ENCODE results near the gene COL9A3. TPM values are rescaled to one million over a fixed set of nuclear protein-coding genes. Genes with fewer than 3 reads are reported as not detected.

The COL9A3 gene
- total RNA-seq, 4 donors from 2014 or later: 13.4 to 22.9 (median 18.4) TPM

GRCh38 chr20:62793757-62794006, 23.2 kb upstream of the COL9A3 start:
- Histone ChIP-seq H3K27ac (replicated peaks in 1 of 4) (peak overlapping the region; percentile 89 to 97 (median 92)), H3K36me3 (peaks cover 0 to 12% (median 9%) of the 10 kb centered on the region in 4 donors), H3K9me3 (no peaks in the 10 kb centered on the region), H3K27me3 (no peaks in the 10 kb centered on the region), H3K4me1 (peaks cover 13 to 53% (median 42%) of the 10 kb centered on the region in 4 donors), H3K4me3 (peak overlapping the region; percentile 58 to 82 (median 76))
- no peak for TF ChIP-seq POLR2AphosphoS5 (IDR thresholded peaks at IDR 0.05)
- no peak for TF ChIP-seq POLR2A (IDR thresholded peaks at IDR 0.05; ENCODE audit: low read depth)
- TF ChIP-seq, protein P1, sequence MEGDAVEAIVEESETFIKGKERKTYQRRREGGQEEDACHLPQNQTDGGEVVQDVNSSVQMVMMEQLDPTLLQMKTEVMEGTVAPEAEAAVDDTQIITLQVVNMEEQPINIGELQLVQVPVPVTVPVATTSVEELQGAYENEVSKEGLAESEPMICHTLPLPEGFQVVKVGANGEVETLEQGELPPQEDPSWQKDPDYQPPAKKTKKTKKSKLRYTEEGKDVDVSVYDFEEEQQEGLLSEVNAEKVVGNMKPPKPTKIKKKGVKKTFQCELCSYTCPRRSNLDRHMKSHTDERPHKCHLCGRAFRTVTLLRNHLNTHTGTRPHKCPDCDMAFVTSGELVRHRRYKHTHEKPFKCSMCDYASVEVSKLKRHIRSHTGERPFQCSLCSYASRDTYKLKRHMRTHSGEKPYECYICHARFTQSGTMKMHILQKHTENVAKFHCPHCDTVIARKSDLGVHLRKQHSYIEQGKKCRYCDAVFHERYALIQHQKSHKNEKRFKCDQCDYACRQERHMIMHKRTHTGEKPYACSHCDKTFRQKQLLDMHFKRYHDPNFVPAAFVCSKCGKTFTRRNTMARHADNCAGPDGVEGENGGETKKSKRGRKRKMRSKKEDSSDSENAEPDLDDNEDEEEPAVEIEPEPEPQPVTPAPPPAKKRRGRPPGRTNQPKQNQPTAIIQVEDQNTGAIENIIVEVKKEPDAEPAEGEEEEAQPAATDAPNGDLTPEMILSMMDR (IDR thresholded peaks at IDR 0.05): no peak
- TF ChIP-seq EP300 (IDR thresholded peaks at IDR 0.05): no peak
- peak; percentile 94 for DNase-seq (ENCODE audit: extremely low spot score)
- intact Hi-C loops (cut with DNase I): no loop called here
- WGBS: 89% methylated on average over 3 of the region's 7 CpGs

DNA sequence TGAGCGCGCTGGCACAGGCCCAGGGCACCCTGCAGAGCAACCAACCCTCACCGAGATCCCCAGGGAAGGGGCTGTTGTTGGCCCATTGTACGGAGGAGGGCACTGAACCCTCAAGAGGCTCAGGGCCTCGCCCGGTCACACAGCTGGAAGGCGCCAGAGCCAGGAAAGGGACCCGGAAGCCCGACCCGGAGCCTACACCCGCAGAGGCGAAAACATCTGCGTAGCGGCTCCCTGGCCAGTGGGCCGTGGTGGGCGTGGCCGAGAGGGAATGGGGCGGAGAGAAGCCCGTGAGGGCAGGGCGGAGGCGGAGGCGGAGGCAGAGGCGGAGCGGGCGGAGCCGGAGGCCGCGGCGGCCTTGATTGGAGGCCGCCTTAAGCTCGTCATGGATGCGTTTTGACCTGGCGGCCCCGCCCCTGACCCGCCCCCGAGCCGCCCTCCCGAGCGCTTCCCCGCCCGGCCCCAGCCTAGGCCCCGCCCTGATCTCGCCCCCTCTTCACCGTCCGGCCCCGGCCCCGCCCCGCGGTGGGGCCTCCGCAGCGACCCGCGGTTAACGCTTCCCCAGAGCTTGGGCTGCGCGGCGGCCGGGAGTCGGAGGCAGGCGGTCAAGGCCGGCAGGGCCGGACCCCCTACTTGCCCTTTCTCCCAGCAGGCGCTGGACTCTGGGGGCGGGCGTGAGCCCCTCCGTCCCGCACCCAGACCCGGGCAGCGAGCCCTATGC, 22.7 kb upstream of the COL9A3 start:
- WGBS: 0% methylated on average over 32 of the region's 69 CpGs
- peaks cover 4 to 17% (median 14%) of the 10 kb centered on the region in 4 donors for H3K36me3 ChIP-seq
- H3K27me3 ChIP-seq: no peaks in the 10 kb centered on the region
- no peaks in the 10 kb centered on the region for H3K9me3 ChIP-seq
- H3K4me1 ChIP-seq: peaks cover 13 to 53% (median 42%) of the 10 kb centered on the region in 4 donors
- DNase-seq (ENCODE audit: extremely low spot score): peak; percentile 99
- H3K4me3 ChIP-seq: peak overlapping the region; percentile 72 to 98 (median 82)
- peak overlapping the region; percentile 89 to 97 (median 93) for H3K27ac ChIP-seq (replicated peaks in 1 of 4)
- intact Hi-C loops (cut with DNase I): no loop called here
- TF ChIP-seq POLR2A (IDR thresholded peaks at IDR 0.05; ENCODE audit: low read depth) (peak; percentile 82), POLR2AphosphoS5 (IDR thresholded peaks at IDR 0.05) (peak; percentile 87 to 94), EP300 (IDR thresholded peaks at IDR 0.05) (no peak)
- TF ChIP-seq, protein P1 (IDR thresholded peaks at IDR 0.05): peak in 1 of 3 experiments; percentile 8

GRCh38 chr20:62795023-62795761, 21.7 kb upstream of the COL9A3 start:
- intact Hi-C loops (cut with DNase I): no loop called here
- Histone ChIP-seq H3K27ac (replicated peaks in 1 of 4) (peak overlapping the region; percentile 89 to 97 (median 93)), H3K9me3 (no peaks in the 10 kb centered on the region), H3K4me3 (peak overlapping the region; percentile 72 to 98 (median 82)), H3K4me1 (peaks cover 13 to 53% (median 42%) of the 10 kb centered on the region in 4 donors), H3K27me3 (no peaks in the 10 kb centered on the region), H3K36me3 (peaks cover 14 to 27% (median 24%) of the 10 kb centered on the region in 4 donors)
- 0% methylated on average over 29 of the region's 68 CpGs for WGBS
- DNase-seq (ENCODE audit: extremely low spot score): no peak
- TF ChIP-seq, protein P1 (IDR thresholded peaks at IDR 0.05): peak in 1 of 3 experiments; percentile 2
- no peak for TF ChIP-seq POLR2A (IDR thresholded peaks at IDR 0.05; ENCODE audit: low read depth)
- TF ChIP-seq EP300 (IDR thresholded peaks at IDR 0.05): no peak
- TF ChIP-seq POLR2AphosphoS5 (IDR thresholded peaks at IDR 0.05): peak in 1 of 2 donors; percentile 19

DNA sequence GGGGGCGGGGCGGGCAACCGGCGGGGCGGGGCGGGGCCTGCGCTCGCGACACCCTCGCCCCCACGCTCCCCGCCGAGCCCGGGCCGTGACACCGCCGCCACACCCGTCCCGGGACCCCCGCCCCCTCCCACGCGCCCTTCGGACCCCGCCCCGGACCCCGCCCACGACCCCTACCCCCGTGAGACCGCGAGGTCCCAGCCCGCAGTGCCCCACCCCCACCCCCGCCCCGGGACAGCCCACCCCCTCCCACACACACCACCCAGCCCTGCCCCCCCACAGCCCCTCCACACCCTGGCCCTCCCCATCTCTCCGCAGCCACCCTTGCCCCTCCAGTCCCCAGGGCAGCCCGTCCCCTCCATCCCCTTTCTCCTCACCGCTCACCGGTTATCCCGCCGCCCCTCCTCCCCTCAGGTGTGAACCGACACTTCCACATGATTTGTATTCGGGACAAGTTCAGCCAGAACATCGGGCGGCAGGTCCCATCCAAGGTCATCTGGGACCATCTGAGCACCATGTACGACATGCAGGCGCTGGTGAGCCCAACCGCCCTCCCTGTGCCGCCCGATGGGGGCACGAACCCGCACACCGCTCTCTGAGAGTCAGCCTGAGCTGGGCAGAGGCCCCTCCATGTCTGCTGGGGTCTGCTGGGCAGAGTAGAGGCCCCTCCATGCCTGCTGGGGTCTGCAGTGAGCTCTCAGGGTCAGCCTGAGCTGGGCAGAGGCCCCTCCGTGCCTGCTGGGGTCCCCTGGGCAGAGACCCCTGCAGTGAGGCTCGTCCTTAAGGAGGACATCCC, 20.0 kb upstream of the COL9A3 start:
- intact Hi-C loops (cut with DNase I): no loop called here
- WGBS: no CpG with 5 or more reads among the region's 53 CpGs
- no peak for TF ChIP-seq POLR2A (IDR thresholded peaks at IDR 0.05; ENCODE audit: low read depth)
- no peak for TF ChIP-seq EP300 (IDR thresholded peaks at IDR 0.05)
- TF ChIP-seq, protein P1 (IDR thresholded peaks at IDR 0.05): no peak
- TF ChIP-seq POLR2AphosphoS5 (IDR thresholded peaks at IDR 0.05): no peak
- peak overlapping the region; percentile 72 to 98 (median 82) for H3K4me3 ChIP-seq
- peak overlapping the region; percentile 89 to 97 (median 93) for H3K27ac ChIP-seq (replicated peaks in 1 of 4)
- H3K27me3 ChIP-seq: no peaks in the 10 kb centered on the region
- peaks cover 24 to 45% (median 37%) of the 10 kb centered on the region in 4 donors for H3K4me1 ChIP-seq
- H3K36me3 ChIP-seq: peaks cover 19 to 42% (median 34%) of the 10 kb centered on the region in 4 donors
- H3K9me3 ChIP-seq: no peaks in the 10 kb centered on the region
- DNase-seq (ENCODE audit: extremely low spot score): no peak

All from esophagus muscularis mucosa (tissue), 4 donors.